ENCODE results near the gene MACROD1. TPM values are rescaled to one million over a fixed set of nuclear protein-coding genes. Genes with fewer than 3 reads are reported as not detected.

MACROD1 gene
- total and polyA plus RNA-seq, 7 experiments from 2014 or later = 5.4 to 16.2 (median 9.7) TPM

- H3K27ac Mint-ChIP-seq = no peak overlapping the region
- no peak for DNase-seq
- intact Hi-C loops (cut with micrococcal nuclease) = no loop called here
- H3K9me3 Mint-ChIP-seq = no peaks in the 10 kb centered on the region
- peaks cover 0 to 9% (median 0%) of the 10 kb centered on the region in 7 donors for H3K4me1 Mint-ChIP-seq
- POLR2A ChIA-PET = no interaction called here
- H3K36me3 ChIP-seq (ENCODE audit: control insufficient read depth in 2 of 3, insufficient read depth in 3 of 3, low read length in 3 of 3) = no peaks in the 10 kb centered on the region
- H3K27me3 Mint-ChIP-seq = no peaks in the 10 kb centered on the region
- H3K9me3 ChIP-seq (ENCODE audit: control insufficient read depth in 2 of 3, low read length in 3 of 3) = no peaks in the 10 kb centered on the region
- no peak overlapping the region for H3K4me3 Mint-ChIP-seq
- no peaks in the 10 kb centered on the region for H3K36me3 Mint-ChIP-seq
- no peak for ATAC-seq
- no peak overlapping the region for H3K27ac ChIP-seq (ENCODE audit: low read depth, low read length)
- no peak overlapping the region for H3K4me3 ChIP-seq (ENCODE audit: low read length)
- no peaks in the 10 kb centered on the region for H3K4me1 ChIP-seq (ENCODE audit: control insufficient read depth in 2 of 2, insufficient read depth in 2 of 2, low read length in 2 of 2)
- H3K27me3 ChIP-seq (ENCODE audit: control insufficient read depth in 2 of 2, insufficient read depth in 2 of 2, low read length in 2 of 2) = no peaks in the 10 kb centered on the region
- CTCF ChIA-PET = no interaction called here
Observed at GRCh38 chr11:64095273-64095817, 70.6 kb downstream of the MACROD1 start.

- no peaks in the 10 kb centered on the region for H3K36me3 ChIP-seq (ENCODE audit: control insufficient read depth in 2 of 3, insufficient read depth in 3 of 3, low read length in 3 of 3)
- H3K27me3 Mint-ChIP-seq = no peaks in the 10 kb centered on the region
- no peaks in the 10 kb centered on the region for H3K9me3 ChIP-seq (ENCODE audit: control insufficient read depth in 2 of 3, low read length in 3 of 3)
- no peaks in the 10 kb centered on the region for H3K27me3 ChIP-seq (ENCODE audit: control insufficient read depth in 2 of 2, insufficient read depth in 2 of 2, low read length in 2 of 2)
- H3K27ac Mint-ChIP-seq = no peak overlapping the region
- no peaks in the 10 kb centered on the region for H3K4me1 ChIP-seq (ENCODE audit: control insufficient read depth in 2 of 2, insufficient read depth in 2 of 2, low read length in 2 of 2)
- no peak overlapping the region for H3K4me3 Mint-ChIP-seq
- no peak overlapping the region for H3K4me3 ChIP-seq (ENCODE audit: low read length)
- H3K36me3 Mint-ChIP-seq = no peaks in the 10 kb centered on the region
- ATAC-seq = peak; percentile 75
- POLR2A ChIA-PET = no interaction called here
- CTCF ChIA-PET = no interaction called here
- DNase-seq = no peak
- peaks cover 0 to 7% (median 0%) of the 10 kb centered on the region in 7 donors for H3K4me1 Mint-ChIP-seq
- intact Hi-C loops (cut with micrococcal nuclease) = no loop called here
- no peak overlapping the region for H3K27ac ChIP-seq (ENCODE audit: low read depth, low read length)
- no peaks in the 10 kb centered on the region for H3K9me3 Mint-ChIP-seq
Observed at GRCh38 chr11:64094463-64095260, 71.3 kb downstream of the MACROD1 start.

- Mint-ChIP-seq H3K27me3 (peaks cover 0 to 4% (median 0%) of the 10 kb centered on the region in 5 donors), H3K4me1 (peaks cover 0 to 7% (median 0%) of the 10 kb centered on the region in 7 donors), H3K4me3 (no peak overlapping the region), H3K36me3 (no peaks in the 10 kb centered on the region), H3K9me3 (no peaks in the 10 kb centered on the region), H3K27ac (no peak overlapping the region)
- no peak for DNase-seq
- no peak overlapping the region for H3K27ac ChIP-seq (ENCODE audit: low read depth, low read length)
- no peak overlapping the region for H3K4me3 ChIP-seq (ENCODE audit: low read length)
- CTCF ChIA-PET = interaction anchor here (0.5 to 0.6 kb wide), 2 partner anchors 23 to 35 kb away, joined by 3 read pairs; no protein-coding TSS in a partner anchor
- H3K9me3 ChIP-seq (ENCODE audit: control insufficient read depth in 2 of 3, low read length in 3 of 3) = no peaks in the 10 kb centered on the region
- no peaks in the 10 kb centered on the region for H3K36me3 ChIP-seq (ENCODE audit: control insufficient read depth in 2 of 3, insufficient read depth in 3 of 3, low read length in 3 of 3)
- ATAC-seq = no peak
- intact Hi-C loops (cut with micrococcal nuclease) = no loop called here
- POLR2A ChIA-PET = no interaction called here
- H3K27me3 ChIP-seq (ENCODE audit: control insufficient read depth in 2 of 2, insufficient read depth in 2 of 2, low read length in 2 of 2) = no peaks in the 10 kb centered on the region
- no peaks in the 10 kb centered on the region for H3K4me1 ChIP-seq (ENCODE audit: control insufficient read depth in 2 of 2, insufficient read depth in 2 of 2, low read length in 2 of 2)
Observed at GRCh38 chr11:64093233-64094039, 72.5 kb downstream of the MACROD1 start.

- no peaks in the 10 kb centered on the region for H3K27me3 ChIP-seq (ENCODE audit: control insufficient read depth in 2 of 2, insufficient read depth in 2 of 2, low read length in 2 of 2)
- no peak overlapping the region for H3K4me3 Mint-ChIP-seq
- H3K36me3 Mint-ChIP-seq = no peaks in the 10 kb centered on the region
- H3K4me1 Mint-ChIP-seq = peaks cover 0 to 7% (median 0%) of the 10 kb centered on the region in 7 donors
- H3K27me3 Mint-ChIP-seq = peaks cover 0 to 4% (median 0%) of the 10 kb centered on the region in 5 donors
- ChIA-PET CTCF (interaction anchor here (0.6 kb wide), 1 partner anchor 34 kb away, joined by 3 read pairs; no protein-coding TSS in a partner anchor), POLR2A (no interaction called here)
- no peaks in the 10 kb centered on the region for H3K4me1 ChIP-seq (ENCODE audit: control insufficient read depth in 2 of 2, insufficient read depth in 2 of 2, low read length in 2 of 2)
- no peaks in the 10 kb centered on the region for H3K9me3 Mint-ChIP-seq
- H3K27ac Mint-ChIP-seq = no peak overlapping the region
- intact Hi-C loops (cut with micrococcal nuclease) = no loop called here
- ATAC-seq = no peak
- no peaks in the 10 kb centered on the region for H3K36me3 ChIP-seq (ENCODE audit: control insufficient read depth in 2 of 3, insufficient read depth in 3 of 3, low read length in 3 of 3)
- H3K4me3 ChIP-seq (ENCODE audit: low read length) = no peak overlapping the region
- H3K9me3 ChIP-seq (ENCODE audit: control insufficient read depth in 2 of 3, low read length in 3 of 3) = no peaks in the 10 kb centered on the region
- DNase-seq = no peak
- no peak overlapping the region for H3K27ac ChIP-seq (ENCODE audit: low read depth, low read length)
Observed at GRCh38 chr11:64092761-64093136, 73.2 kb downstream of the MACROD1 start.

GRCh38 chr11:64092111-64092760 is 73.7 kb downstream of the MACROD1 start:
- POLR2A ChIA-PET = no interaction called here
- Mint-ChIP-seq H3K36me3 (no peaks in the 10 kb centered on the region), H3K27me3 (peaks cover 0 to 4% (median 0%) of the 10 kb centered on the region in 5 donors), H3K4me1 (peaks cover 0 to 7% (median 0%) of the 10 kb centered on the region in 7 donors), H3K9me3 (no peaks in the 10 kb centered on the region), H3K27ac (no peak overlapping the region), H3K4me3 (no peak overlapping the region)
- CTCF ChIA-PET = no interaction called here
- Histone ChIP-seq H3K4me1 (ENCODE audit: control insufficient read depth in 2 of 2, insufficient read depth in 2 of 2, low read length in 2 of 2) (no peaks in the 10 kb centered on the region), H3K4me3 (ENCODE audit: low read length) (no peak overlapping the region), H3K36me3 (ENCODE audit: control insufficient read depth in 2 of 3, insufficient read depth in 3 of 3, low read length in 3 of 3) (no peaks in the 10 kb centered on the region), H3K9me3 (ENCODE audit: control insufficient read depth in 2 of 3, low read length in 3 of 3) (no peaks in the 10 kb centered on the region), H3K27ac (ENCODE audit: low read depth, low read length) (no peak overlapping the region), H3K27me3 (ENCODE audit: control insufficient read depth in 2 of 2, insufficient read depth in 2 of 2, low read length in 2 of 2) (no peaks in the 10 kb centered on the region)
- ATAC-seq (peak; percentile 55), DNase-seq (no peak)
- intact Hi-C loops (cut with micrococcal nuclease) = no loop called here

- Histone ChIP-seq H3K4me1 (ENCODE audit: control insufficient read depth in 2 of 2, insufficient read depth in 2 of 2, low read length in 2 of 2) (no peaks in the 10 kb centered on the region), H3K4me3 (ENCODE audit: low read length) (no peak overlapping the region), H3K36me3 (ENCODE audit: control insufficient read depth in 2 of 3, insufficient read depth in 3 of 3, low read length in 3 of 3) (no peaks in the 10 kb centered on the region), H3K27ac (ENCODE audit: low read depth, low read length) (no peak overlapping the region), H3K9me3 (ENCODE audit: control insufficient read depth in 2 of 3, low read length in 3 of 3) (no peaks in the 10 kb centered on the region), H3K27me3 (ENCODE audit: control insufficient read depth in 2 of 2, insufficient read depth in 2 of 2, low read length in 2 of 2) (no peaks in the 10 kb centered on the region)
- no peak for ATAC-seq
- no peak overlapping the region for H3K4me3 Mint-ChIP-seq
- CTCF ChIA-PET = no interaction called here
- H3K4me1 Mint-ChIP-seq = peaks cover 0 to 7% (median 0%) of the 10 kb centered on the region in 7 donors
- no peaks in the 10 kb centered on the region for H3K9me3 Mint-ChIP-seq
- POLR2A ChIA-PET = no interaction called here
- no peak overlapping the region for H3K27ac Mint-ChIP-seq
- no peak for DNase-seq
- intact Hi-C loops (cut with micrococcal nuclease) = no loop called here
- H3K36me3 Mint-ChIP-seq = no peaks in the 10 kb centered on the region
- H3K27me3 Mint-ChIP-seq = peaks cover 0 to 4% (median 0%) of the 10 kb centered on the region in 5 donors
Observed at GRCh38 chr11:64090806-64091516, 75.0 kb downstream of the MACROD1 start.
